Activated B cell treated with CpG ODN at 0.5 μM for 24 hours (primary cell): ENCODE measurements around the gene TRAF4. TPM values are rescaled to one million over a fixed set of nuclear protein-coding genes. Genes with fewer than 3 reads are reported as not detected.
"Not testable (repeated sequence)": the region's sequence is repeated elsewhere in the genome, so short reads cannot be mapped to it uniquely, and the experiment has no call there.

Experiments used
- ATAC-seq: fragments of 200-7000 bp; cut with Tn5 transposase; one replicate; pipeline ENCODE4 v1.10.0; 2021; ENCODE audit warnings: low read depth, mild to moderate bottlenecking, moderate library complexity
- CTCF ChIA-PET: fragments of 350-600 bp; sonication (Branson Sonifier 250); formaldehyde crosslinking; loops from one replicate; lab custom pipeline; 2021; ENCODE audit warnings: antibody characterized with exemption; lab: Charles Lee
- POLR2A ChIA-PET: fragments of 350-600 bp; sonication (Branson Sonifier 250); formaldehyde crosslinking; loops from one replicate; lab custom pipeline; 2021; ENCODE audit warnings: antibody characterized with exemption; lab: Charles Lee
- DNase-seq: peaks from one replicate; pipeline ENCODE4 v3.0.0; 2022
- H3K27ac Mint-ChIP-seq: one replicate; pipeline ENCODE4 v1.8.0; 2020; ENCODE audit warnings: mixed read lengths
- H3K27me3 Mint-ChIP-seq: one replicate; pipeline ENCODE4 v1.8.0; 2021; ENCODE audit warnings: mixed read lengths
- H3K36me3 Mint-ChIP-seq: one replicate; pipeline ENCODE4 v1.8.0; 2021; ENCODE audit warnings: low read depth, mixed read lengths
- H3K4me1 Mint-ChIP-seq: one replicate; pipeline ENCODE4 v1.8.0; 2021; ENCODE audit warnings: mixed read lengths
- H3K4me3 Mint-ChIP-seq: one replicate; pipeline ENCODE4 v1.8.0; 2020; ENCODE audit warnings: mild to moderate bottlenecking, mixed read lengths
- H3K9me3 Mint-ChIP-seq: one replicate; pipeline ENCODE4 v1.8.0; 2020; ENCODE audit warnings: mixed read lengths
- intact Hi-C: fragments of 100-400 bp; cut with micrococcal nuclease; formaldehyde crosslinking; loops from one replicate; pipeline ENCODE4 v1.15.1; 2024
- total RNA-seq: library from RNA; stranded (reverse); gene quantifications from 2 replicates; pipeline ENCODE4 v1.2.3, GENCODE V29; 2022
- TF ChIP-seq, protein P1 (sequence below): fragments of 200-600 bp; IDR thresholded peaks from one replicate; pipeline ENCODE4 v1.8.0; 2022; ENCODE audit warnings: antibody characterized with exemption, mild to moderate bottlenecking

The TRAF4 gene
- total RNA-seq, 1 donor from 2014 or later, result 903 TPM

DNA sequence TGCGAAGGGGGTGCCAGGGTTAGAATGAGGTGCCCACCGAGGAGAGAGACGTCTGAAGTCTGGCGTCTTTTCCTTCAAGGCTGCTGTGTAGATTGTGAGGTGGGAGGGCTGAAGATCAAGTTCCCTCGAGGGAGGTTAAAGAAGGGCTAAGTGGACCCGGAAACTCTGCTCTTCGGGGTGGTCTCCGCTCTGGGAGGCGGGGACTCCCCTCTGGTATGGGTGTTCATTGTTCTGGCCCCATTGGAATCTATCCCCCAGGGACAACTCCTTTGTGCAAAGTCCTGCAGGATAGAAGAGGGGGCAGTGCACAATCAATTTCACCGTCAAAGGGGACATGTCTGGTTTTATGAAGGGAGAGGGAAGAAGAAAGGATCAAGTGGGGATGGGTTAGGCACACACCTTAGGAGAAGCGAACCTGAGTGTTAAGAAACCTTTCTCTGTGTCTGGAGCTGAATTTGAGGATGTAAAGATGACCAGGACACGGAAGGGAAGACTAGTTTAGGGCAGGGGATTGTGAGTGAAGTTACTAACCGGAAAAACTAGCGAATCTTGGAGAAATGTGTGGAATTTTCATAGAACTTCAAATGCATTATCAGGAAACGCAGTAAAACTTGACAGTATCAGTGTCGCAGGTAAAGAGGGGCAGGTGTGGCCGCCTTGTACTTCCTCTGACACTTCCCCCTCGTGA, 25.3 kb upstream of the TRAF4 start:
- no peak for ATAC-seq

DNA sequence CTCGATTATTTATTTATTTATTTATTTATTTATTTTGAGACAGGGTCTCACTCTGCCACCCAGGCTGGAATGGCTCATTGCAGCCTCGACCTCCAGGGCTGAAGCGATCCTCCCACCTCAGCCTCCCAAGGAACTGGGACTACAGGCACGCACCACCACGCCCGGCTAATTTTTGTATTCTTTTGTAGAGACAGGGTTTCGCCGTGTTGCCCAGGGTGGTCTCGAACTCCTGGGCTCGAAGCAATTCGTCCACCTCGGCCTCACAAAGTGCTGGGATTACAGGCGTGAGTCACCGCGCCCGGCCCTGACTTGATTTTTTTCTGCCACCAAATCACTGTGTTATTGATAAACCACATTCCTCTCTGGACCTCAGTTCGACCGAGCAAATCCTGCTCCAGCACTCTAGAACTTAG, 24.8 kb upstream of the TRAF4 start:
- Mint-ChIP-seq H3K36me3 (peaks cover 48% of the 10 kb centered on the region), H3K4me3 (peak overlapping the region; percentile 98), H3K9me3 (no peaks in the 10 kb centered on the region), H3K27me3 (no peaks in the 10 kb centered on the region), H3K4me1 (peaks cover 59% of the 10 kb centered on the region), H3K27ac (peak overlapping the region; percentile 98)
- ATAC-seq (no peak), DNase-seq (no peak)
- ChIA-PET POLR2A (interaction anchor here (0.6 to 18.0 kb wide), 24 partner anchors 8 to 384 kb away, joined by 3 to 2384 read pairs (median 8); partner anchors contain the start of genes ALDOC, BLTP2, ERAL1 and FAM222B), CTCF (interaction anchor here (0.7 to 3.1 kb wide), 12 partner anchors 8 to 234 kb away, joined by 3 to 18 read pairs (median 5); partner anchors contain the start of genes DHRS13, FAM222B, NEK8 and PHF12)
- intact Hi-C loops, result loop anchor here (1.0 to 5.0 kb wide), 7 partner anchors 8 to 233 kb away; partner anchors contain the start of genes BLTP2, DHRS13 and PROCA1
- TF ChIP-seq, protein P1, sequence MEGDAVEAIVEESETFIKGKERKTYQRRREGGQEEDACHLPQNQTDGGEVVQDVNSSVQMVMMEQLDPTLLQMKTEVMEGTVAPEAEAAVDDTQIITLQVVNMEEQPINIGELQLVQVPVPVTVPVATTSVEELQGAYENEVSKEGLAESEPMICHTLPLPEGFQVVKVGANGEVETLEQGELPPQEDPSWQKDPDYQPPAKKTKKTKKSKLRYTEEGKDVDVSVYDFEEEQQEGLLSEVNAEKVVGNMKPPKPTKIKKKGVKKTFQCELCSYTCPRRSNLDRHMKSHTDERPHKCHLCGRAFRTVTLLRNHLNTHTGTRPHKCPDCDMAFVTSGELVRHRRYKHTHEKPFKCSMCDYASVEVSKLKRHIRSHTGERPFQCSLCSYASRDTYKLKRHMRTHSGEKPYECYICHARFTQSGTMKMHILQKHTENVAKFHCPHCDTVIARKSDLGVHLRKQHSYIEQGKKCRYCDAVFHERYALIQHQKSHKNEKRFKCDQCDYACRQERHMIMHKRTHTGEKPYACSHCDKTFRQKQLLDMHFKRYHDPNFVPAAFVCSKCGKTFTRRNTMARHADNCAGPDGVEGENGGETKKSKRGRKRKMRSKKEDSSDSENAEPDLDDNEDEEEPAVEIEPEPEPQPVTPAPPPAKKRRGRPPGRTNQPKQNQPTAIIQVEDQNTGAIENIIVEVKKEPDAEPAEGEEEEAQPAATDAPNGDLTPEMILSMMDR, result no peak

More for the DNA sequence above, 25.3 kb upstream of the TRAF4 start:
- DNase-seq, result no peak
- TF ChIP-seq, protein P1, result no peak
- no peaks in the 10 kb centered on the region for H3K9me3 Mint-ChIP-seq
- peak overlapping the region; percentile 85 for H3K27ac Mint-ChIP-seq
- peaks cover 43% of the 10 kb centered on the region for H3K36me3 Mint-ChIP-seq
- H3K27me3 Mint-ChIP-seq, result no peaks in the 10 kb centered on the region
- CTCF ChIA-PET, result interaction anchor here (1.5 to 3.1 kb wide), 3 partner anchors 32 to 235 kb away, joined by 6 to 18 read pairs (median 12); no protein-coding TSS in a partner anchor
- intact Hi-C loops, result loop anchor here (1.0 to 5.0 kb wide), 7 partner anchors 7 to 234 kb away; partner anchors contain the start of genes BLTP2, DHRS13 and PROCA1
- peak overlapping the region; percentile 79 for H3K4me3 Mint-ChIP-seq
- H3K4me1 Mint-ChIP-seq, result peaks cover 54% of the 10 kb centered on the region
- POLR2A ChIA-PET, result interaction anchor here (0.6 to 18.0 kb wide), 9 partner anchors 10 to 383 kb away, joined by 3 to 2384 read pairs (median 15); partner anchors contain the start of genes ALDOC, BLTP2, IFT20 and NEK8

DNA sequence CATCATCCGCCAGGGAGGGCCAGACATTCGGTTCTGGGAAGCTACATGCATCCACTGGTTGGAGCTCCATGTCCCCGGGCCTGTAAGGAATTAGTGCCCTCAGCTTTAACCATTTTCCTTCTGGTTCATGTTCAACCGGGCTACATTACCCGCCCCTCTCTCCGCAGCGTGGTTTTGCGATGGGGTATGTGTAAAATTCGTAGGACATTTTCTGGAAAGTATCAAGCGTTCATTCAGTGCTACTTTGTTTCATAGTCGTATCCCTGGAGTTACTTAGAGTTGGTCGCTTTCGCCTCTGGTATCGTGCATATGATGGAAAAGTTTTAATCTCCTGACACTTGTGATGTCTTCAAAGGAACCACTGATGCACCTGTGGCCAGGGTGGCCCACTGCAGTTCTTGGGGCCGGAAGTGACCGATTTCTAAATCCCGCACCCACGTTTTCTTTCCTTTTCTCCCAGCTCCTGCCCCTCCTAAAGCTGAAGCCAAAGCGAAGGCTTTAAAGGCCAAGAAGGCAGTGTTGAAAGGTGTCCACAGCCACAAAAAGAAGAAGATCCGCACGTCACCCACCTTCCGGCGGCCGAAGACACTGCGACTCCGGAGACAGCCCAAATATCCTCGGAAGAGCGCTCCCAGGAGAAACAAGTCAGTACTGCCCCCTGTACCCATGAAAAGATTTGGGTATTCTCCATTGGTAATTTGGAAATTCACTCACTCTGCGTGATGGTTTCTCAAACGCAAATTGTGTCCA, 23.4 kb upstream of the TRAF4 start:
- peaks cover 57% of the 10 kb centered on the region for H3K36me3 Mint-ChIP-seq
- no peak for DNase-seq

DNA sequence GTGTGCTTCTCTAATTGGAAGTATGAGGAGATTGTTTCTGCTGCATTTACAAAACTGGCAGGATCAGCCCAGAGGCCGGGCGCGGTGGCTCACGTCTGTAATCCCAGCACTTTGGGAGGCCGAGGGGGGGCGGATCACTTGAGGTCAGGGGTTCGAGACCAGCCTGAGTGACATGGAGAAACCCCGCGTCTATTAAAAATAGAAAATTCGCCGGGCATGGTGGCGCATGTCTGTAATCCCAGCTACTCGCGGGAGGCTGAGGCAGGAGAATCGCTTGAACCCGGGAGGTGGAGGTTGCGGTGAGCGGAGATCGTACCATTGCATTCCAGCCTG, 22.8 kb upstream of the TRAF4 start:
- POLR2A ChIA-PET, result interaction anchor here (0.7 to 18.0 kb wide), 9 partner anchors 7 to 228 kb away, joined by 4 to 2384 read pairs (median 21); partner anchors contain the start of genes FLOT2, NEK8, PROCA1 and TRAF4
- Mint-ChIP-seq H3K27ac (peak overlapping the region; percentile 98), H3K4me1 (peaks cover 77% of the 10 kb centered on the region), H3K4me3 (peak overlapping the region; percentile 98), H3K36me3 (peaks cover 61% of the 10 kb centered on the region)
- CTCF ChIA-PET, result interaction anchor here (1.7 to 3.1 kb wide), 2 partner anchors 25 to 30 kb away, joined by 5 to 18 read pairs; no protein-coding TSS in a partner anchor
- H3K9me3 Mint-ChIP-seq, H3K27me3 Mint-ChIP-seq, DNase-seq, ATAC-seq, intact Hi-C loops: not testable (repeated sequence)

More for the DNA sequence above, 23.4 kb upstream of the TRAF4 start:
- TF ChIP-seq, protein P1, result no peak
- Mint-ChIP-seq H3K27ac (peak overlapping the region; percentile 98), H3K9me3 (no peaks in the 10 kb centered on the region), H3K4me1 (peaks cover 73% of the 10 kb centered on the region), H3K27me3 (no peaks in the 10 kb centered on the region), H3K4me3 (peak overlapping the region; percentile 98)
- intact Hi-C loops, result no loop called here
- no peak for ATAC-seq
- POLR2A ChIA-PET, result interaction anchor here (0.7 to 18.0 kb wide), 25 partner anchors 8 to 232 kb away, joined by 3 to 2384 read pairs (median 9); partner anchors contain the start of genes BLTP2, FAM222B, FLOT2 and NEK8
- CTCF ChIA-PET, result interaction anchor here (1.1 to 3.1 kb wide), 8 partner anchors 9 to 233 kb away, joined by 4 to 18 read pairs (median 6); partner anchors contain the start of genes PHF12 and PROCA1
